C4-2B (cell line): ENCODE results near the gene SSBP2.

Source experiments
- ZFX ChIP-seq: fragments of 450-650 bp; IDR thresholded peaks from 2 replicates; pipeline ENCODE4 v1.6.1; 2017
- TF ChIP-seq, protein P1 (sequence below): fragments of 450-650 bp; conservative IDR thresholded peaks from 2 replicates; pipeline ENCODE4 v1.5.1; 2017; ENCODE audit warnings: mild to moderate bottlenecking

DNA sequence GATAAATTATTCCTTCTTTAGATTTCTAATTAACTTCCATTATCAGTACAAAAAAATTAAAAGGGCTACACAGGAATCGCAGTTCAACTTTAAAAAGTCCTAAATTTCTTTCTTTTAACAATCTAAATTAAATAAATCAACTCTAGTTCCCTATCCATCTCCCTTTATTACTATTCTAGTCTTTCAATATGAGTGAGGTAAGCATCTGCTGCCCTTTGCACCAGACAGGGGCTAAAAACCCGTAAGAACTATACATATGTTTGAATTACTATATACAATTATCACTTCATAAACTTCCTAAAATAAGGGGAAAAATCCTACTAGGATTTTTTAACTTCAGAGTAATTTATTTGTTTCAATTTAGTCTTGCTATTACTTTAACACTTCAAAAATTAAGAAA, 145.6 kb downstream of the SSBP2 start:
- TF ChIP-seq, protein P1, sequence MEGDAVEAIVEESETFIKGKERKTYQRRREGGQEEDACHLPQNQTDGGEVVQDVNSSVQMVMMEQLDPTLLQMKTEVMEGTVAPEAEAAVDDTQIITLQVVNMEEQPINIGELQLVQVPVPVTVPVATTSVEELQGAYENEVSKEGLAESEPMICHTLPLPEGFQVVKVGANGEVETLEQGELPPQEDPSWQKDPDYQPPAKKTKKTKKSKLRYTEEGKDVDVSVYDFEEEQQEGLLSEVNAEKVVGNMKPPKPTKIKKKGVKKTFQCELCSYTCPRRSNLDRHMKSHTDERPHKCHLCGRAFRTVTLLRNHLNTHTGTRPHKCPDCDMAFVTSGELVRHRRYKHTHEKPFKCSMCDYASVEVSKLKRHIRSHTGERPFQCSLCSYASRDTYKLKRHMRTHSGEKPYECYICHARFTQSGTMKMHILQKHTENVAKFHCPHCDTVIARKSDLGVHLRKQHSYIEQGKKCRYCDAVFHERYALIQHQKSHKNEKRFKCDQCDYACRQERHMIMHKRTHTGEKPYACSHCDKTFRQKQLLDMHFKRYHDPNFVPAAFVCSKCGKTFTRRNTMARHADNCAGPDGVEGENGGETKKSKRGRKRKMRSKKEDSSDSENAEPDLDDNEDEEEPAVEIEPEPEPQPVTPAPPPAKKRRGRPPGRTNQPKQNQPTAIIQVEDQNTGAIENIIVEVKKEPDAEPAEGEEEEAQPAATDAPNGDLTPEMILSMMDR = no peak
- no peak for TF ChIP-seq ZFX
